Left kidney (tissue), 2 donors: ENCODE results near the gene OR10AD1. TPM values are rescaled to one million over a fixed set of nuclear protein-coding genes. Genes with fewer than 3 reads are reported as not detected.

Experiments
- DNase-seq: peaks from one replicate; pipeline ENCODE4 v3.0.0-alpha.2; 2013
- polyA plus RNA-seq: library from polyadenylated mRNA; unstranded; fragments of 120-200 nt; gene quantifications from one replicate; pipeline ENCODE4 v1.2.1, GENCODE V29; 2013; ENCODE audit not compliant: insufficient read length

Gene OR10AD1
- polyA plus RNA-seq, 1 donor: 0.98 TPM

DNA sequence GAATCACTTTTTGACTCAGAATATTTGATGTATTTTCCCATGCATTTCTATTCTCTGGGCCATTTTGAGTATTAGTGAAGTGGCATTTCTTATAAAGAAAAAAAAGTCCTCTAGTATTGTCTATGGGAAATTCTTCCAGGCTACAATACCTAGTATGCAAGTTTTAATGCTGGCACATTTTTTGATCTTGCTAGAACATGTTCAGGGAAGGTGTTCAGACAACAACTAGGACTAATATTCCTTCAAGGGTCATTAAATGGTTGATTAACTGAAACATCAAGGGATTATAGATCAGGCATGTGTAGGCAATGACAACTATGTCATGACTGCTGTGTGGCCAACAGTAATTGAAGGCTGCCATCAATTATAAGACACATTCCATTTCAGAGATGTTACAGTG lies 12.0 kb downstream of the OR10AD1 start:
- no peak for DNase-seq

GRCh38 chr12:48189331-48190125 lies 13.6 kb downstream of the OR10AD1 start:
- peak; percentile 88 for DNase-seq

GRCh38 chr12:48187916-48188695 lies 15.0 kb downstream of the OR10AD1 start:
- no peak for DNase-seq

DNA sequence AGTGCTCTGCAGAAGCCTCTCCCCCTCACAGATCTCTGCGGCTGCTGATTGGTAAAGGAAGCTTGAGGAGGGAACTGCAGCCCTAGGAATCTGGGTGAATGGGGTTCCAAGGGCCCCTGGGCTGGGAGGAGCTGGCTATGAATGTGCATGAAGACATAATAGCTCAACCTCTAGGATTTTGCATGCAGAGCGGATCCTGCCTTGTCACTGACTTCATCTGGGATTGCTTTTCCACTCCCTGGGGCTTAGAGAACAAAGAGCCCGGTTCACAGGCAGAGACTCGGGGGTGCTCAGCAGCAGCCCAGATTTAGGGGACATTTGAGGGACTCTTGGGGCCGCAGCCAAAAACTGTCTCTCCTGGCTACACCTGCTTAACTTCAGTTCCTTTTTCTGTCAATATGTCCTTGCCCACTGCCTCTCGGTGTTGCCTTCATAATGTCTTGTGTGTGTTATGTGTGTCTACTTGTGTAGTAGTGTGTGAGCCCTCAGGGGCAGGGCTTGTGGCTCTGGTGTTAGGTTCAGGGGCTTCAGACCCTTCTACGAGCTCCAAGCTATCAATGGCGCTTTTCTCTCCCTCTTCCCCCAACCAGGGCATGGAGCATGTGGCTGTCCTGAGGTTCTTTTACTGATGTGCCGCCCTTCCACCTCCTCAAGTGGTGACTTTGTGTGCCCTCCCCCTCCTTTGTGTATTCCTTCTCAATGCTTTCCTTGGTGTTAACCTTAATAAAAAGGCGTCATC lies 17.7 kb downstream of the OR10AD1 start:
- DNase-seq: no peak

- DNase-seq: no peak
Observed at GRCh38 chr12:48184549-48184922, 18.6 kb downstream of the OR10AD1 start.

- no peak for DNase-seq
Observed at GRCh38 chr12:48183876-48184548, 19.1 kb downstream of the OR10AD1 start.

GRCh38 chr12:48183091-48183875 lies 19.8 kb downstream of the OR10AD1 start, which contains the start of gene CCDC184:
Gene CCDC184, plus strand, starts transcription at chr12:48183644. Its CDS starts 479 bp downstream, at chr12:48184123.
- peak; percentile 80 for DNase-seq

- no peak for DNase-seq
Observed at GRCh38 chr12:48182631-48183030, 20.5 kb downstream of the OR10AD1 start.

DNA sequence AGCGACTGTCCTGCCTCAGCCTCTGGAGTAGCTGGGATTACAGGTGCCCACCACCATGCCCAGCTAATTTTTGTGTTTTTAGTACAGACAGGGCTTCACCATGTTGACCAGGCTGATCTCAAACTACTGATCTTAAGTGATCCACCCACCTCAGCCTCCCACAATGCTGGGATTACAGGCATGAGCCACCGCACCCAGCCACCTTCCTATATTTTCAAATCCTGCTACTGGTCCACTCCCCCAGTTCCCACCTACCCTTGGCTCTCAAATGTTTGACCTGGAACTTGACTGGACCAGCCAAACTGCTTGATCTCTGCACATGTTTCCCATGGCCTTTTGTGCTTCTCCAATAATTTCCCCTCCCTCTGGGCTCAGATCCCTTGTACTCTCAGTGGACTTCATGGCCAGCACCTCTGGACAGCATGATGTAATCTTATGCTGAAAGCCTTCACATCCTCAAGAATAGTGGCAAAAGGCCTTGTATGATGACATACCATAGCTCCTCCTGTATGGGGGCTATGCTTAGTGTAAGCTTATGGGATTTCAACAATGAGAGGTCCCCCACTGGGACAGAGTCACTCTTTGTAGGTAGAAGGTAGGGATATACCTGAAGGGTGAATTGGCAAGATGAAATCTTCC lies 22.1 kb downstream of the OR10AD1 start:
- no peak for DNase-seq

DNA sequence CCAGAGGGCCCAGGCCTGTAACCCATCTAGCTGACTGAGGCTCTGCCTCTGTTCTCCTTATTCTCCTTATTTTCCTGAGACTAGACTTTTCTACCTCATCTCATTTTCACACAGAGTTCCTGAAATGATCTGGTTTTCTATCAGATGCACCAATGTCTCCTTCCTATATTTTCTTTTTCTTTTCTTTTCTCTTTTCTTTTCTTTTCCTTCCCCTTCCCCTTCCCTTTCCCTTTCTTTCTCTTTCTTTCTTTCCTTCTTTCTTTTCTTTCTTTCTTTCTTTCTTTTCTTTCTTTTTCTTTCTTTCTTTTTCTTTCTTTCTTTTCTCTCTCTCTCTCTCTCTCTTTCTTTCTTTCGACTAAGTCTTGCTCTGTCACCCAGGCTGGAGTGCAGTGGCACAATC lies 22.7 kb downstream of the OR10AD1 start:
- DNase-seq: no peak

- no peak for DNase-seq
Observed at GRCh38 chr12:48179466-48179865, 23.6 kb downstream of the OR10AD1 start.

DNA sequence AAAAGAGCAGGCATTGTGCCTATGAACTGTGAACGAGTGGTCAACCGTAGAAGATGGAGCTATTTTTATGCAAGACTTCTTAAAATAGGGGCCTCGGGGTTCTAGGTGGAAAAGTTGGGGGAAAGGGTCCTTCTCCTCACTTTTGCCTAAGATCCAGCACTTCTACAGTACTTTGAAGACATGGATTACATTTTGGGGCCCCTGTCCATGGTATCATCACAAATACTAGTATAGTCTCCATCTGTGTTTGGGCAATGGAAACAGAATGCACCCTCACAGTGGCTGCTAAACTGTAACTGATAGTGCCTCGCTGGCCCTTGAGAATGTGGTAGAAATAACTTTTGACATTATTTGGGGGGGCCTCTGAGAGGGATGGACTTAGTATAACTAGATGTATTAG lies 25.1 kb downstream of the OR10AD1 start:
- no peak for DNase-seq

- DNase-seq: no peak
Observed at GRCh38 chr12:48176417-48176751, 26.7 kb downstream of the OR10AD1 start.

- no peak for DNase-seq
Observed at GRCh38 chr12:48175613-48176416, 27.3 kb downstream of the OR10AD1 start.

- no peak for DNase-seq
Observed at GRCh38 chr12:48169011-48169410, 34.1 kb downstream of the OR10AD1 start.

- no peak for DNase-seq
Observed at GRCh38 chr12:48165089-48165981, 37.8 kb downstream of the OR10AD1 start.

DNA sequence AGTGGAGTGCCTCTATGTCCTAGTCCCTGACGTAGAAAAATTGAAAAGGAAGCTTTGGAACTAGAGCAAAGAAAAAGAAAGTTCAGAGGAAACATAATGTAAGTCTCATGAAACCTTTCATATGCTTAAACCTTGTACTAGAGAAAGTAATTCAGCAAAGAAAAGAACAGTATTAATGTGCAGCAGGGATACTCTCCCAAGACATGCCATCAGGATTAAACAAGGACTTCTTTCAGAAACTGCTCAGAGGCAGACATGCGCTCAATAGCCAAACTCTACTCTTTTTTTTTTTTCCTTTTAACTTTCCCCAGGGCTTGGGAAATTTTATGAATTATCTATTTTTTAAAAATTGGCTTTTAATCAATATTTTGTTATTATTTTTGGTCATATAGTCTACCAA lies 38.6 kb downstream of the OR10AD1 start:
- DNase-seq: no peak

- DNase-seq: no peak
Observed at GRCh38 chr12:48163150-48163747, 39.8 kb downstream of the OR10AD1 start.
